Measurements from ENCODE around the gene FOXP1.

FOXP1 gene

GRCh38 chr3:71144525-71145253 lies 438.8 kb downstream of the FOXP1 start:
- DNase-seq (ENCODE audit: low read depth): no peak

DNA sequence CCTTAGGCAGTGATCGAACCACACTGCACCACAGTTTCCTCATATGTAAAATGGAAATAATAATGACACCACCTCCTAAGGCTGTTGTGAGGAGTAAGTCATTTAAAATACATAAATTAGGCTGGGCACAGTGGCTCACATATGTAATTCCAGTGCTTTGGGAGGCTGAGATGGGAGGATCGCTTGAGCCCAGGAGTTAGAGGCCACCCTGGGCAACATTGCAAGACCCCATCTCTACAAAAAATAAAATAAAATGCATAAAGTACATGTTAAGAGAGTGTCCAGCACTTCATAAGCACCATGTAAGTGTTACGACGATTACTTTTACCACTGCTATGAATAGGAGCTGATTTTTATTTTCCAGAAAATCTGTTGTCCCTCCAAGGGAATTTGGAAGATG lies 440.0 kb downstream of the FOXP1 start:
- DNase-seq (ENCODE audit: low read depth): no peak

DNA sequence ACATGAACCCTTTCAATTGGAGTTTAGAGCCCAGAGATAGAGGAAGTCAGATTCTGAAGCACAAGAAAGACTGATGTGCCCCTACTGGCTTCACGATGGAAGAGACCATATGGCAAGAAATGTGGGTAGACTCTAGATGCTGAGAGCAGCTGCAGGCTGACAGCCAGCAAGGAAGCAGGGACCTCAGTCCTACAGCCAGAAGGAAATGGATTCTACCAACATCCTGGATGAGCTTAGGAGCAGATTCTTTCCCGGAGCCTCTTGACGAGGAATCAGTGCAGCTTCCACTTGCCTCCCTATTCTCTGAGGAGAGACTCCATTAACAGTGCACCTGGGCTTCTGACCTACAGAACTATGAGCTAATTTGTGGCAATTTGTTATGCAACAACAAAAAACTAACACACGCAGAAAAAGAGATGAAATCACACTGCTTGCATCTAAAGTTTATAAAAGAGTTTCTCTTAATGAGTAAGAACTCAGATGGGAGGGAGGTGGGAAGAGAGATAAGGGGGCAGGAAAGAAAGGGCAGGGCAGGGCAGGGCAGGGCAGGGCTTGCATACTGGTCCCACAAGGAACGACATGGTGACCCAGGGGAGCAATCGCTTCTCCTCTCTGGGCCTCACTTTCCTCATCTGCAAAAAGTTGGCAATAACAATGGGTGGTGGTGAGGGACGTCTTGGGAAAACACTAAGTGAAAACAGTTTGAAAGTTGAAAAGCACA lies 440.9 kb downstream of the FOXP1 start:
- no peak for DNase-seq (ENCODE audit: low read depth)

DNA sequence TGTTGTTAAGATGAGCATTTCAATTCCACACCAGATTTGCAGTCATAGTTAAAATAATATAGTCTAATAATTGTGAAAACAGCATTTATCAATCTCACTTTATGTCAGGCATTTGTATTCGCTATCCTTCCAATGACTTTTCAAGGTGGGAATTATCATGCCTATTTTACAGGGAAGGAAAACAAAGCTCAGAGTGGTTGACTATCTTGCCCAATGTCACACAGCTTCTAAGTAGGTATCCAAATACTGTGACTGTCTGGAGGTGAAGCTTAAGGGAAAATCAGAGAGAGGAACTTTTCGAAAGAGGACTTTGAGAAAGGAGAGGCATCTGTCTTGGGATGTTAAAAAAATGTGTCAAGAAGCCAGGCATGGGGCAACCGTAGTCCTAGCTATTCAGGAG lies 443.1 kb downstream of the FOXP1 start:
- DNase-seq (ENCODE audit: low read depth): no peak

DNA sequence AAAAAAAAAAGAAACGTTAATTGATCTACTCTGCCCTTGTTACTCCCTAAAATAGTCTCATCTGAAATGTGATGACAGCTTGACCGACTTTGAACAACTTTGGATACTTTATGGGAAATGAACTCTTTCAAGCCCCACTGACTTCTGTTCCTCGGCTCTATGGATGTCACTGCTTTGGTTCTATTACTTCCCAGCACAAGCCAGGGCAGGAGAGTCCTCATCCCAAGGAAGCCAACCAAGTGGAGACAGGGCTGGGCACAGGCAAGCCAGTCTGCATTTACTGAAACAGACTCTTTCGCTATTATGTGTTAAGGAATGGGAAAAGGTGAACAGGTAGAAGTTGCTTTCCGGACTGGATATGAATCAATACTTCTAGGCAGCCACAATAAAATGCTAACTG lies 444.0 kb downstream of the FOXP1 start:
- no peak for DNase-seq (ENCODE audit: low read depth)

DNA sequence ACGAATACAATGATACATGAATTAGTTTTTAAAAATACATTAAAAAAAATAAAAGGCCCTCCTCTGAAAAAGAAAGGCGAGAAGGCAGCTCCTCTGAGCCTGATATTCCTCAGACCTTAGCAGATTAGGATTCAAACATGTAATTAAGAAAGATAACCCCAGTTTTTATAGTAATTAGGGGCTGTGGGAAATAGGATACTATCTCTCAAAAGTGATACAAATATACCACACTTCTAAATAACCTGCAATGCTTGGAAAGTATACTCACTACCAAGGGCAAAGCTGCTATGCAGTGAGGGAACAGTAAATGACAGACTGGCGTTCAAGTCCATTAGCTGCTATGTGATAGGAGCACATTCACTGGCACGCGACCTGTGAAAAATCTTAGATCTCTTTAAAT lies 445.1 kb downstream of the FOXP1 start:
- no peak for DNase-seq (ENCODE audit: low read depth)

DNA sequence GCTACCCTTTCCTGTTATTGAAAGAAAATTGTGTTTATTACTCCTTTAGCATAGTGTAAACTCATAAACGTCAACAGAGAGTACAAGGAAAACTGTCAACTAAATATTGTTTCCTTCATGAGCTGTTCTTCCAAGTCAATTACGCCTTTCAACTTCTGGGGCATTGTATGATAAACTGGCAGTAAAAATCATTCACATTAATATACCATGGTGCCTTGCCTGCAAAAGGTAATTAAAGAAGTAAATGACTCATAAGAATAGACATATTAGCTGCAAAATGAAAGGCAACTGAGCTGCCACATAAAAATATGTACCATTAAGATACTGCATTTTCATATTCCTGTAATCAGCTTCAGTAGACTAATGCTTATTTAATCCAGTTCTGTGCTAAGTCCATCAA lies 447.3 kb downstream of the FOXP1 start:
- DNase-seq (ENCODE audit: low read depth): no peak

DNA sequence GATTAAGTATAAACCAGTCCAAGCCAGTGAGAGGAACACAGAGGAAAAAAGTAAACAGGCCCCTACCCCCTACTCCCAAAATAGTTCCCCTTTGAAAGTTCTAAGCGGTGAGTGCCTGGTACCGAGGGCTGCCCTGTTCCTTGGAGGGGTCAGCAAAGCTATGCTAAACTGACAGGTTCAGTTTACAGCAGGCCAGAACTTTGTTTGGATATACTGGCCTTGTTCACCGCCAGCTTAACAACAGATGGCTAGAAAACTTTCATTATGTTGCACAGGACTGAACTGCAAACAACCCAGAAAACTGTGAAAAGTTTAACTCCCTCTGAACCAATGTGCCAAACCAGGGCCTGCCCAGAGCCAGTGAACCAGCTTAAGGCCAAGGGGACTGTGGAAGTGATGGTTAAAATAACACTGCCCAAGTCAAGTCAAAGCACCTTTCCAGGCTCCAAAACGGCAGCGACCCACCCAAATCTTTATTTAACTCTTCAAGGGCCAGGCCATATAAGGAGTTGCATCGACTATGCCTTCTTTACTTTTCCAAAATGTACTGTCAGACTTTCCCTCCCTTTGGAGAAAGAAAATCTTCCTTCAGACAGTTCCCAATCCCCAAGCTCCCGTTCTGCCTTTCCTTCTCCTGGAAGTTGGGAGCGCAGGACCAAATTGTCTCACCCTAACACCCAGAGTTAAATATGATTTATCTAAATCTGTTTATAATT lies 448.0 kb downstream of the FOXP1 start:
- no peak for DNase-seq (ENCODE audit: low read depth)

DNA sequence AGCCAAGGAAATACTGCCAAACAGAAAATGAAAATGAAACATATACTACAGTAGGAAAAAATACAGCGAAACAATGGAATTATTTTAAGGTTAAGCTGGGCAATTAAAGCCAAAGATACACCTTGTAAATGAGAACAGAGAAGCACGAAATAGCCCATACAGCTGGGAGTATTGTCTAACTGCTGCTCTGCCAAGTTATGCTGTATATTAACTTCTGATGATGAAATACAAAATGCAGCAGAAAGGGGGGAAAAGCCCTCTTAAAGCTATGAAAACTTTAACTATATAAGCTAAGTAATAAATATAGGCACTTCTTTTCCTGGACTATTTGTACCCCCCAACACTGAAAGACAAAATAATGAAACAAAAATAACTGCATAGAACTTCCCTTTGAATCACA lies 449.0 kb downstream of the FOXP1 start:
- no peak for DNase-seq (ENCODE audit: low read depth)

- no peak for DNase-seq (ENCODE audit: low read depth)
These were observed 449.7 kb downstream of the FOXP1 start for GRCh38 chr3:71133865-71134264.

- DNase-seq (ENCODE audit: low read depth): no peak
These were observed 450.4 kb downstream of the FOXP1 start for GRCh38 chr3:71132995-71133730.

DNA sequence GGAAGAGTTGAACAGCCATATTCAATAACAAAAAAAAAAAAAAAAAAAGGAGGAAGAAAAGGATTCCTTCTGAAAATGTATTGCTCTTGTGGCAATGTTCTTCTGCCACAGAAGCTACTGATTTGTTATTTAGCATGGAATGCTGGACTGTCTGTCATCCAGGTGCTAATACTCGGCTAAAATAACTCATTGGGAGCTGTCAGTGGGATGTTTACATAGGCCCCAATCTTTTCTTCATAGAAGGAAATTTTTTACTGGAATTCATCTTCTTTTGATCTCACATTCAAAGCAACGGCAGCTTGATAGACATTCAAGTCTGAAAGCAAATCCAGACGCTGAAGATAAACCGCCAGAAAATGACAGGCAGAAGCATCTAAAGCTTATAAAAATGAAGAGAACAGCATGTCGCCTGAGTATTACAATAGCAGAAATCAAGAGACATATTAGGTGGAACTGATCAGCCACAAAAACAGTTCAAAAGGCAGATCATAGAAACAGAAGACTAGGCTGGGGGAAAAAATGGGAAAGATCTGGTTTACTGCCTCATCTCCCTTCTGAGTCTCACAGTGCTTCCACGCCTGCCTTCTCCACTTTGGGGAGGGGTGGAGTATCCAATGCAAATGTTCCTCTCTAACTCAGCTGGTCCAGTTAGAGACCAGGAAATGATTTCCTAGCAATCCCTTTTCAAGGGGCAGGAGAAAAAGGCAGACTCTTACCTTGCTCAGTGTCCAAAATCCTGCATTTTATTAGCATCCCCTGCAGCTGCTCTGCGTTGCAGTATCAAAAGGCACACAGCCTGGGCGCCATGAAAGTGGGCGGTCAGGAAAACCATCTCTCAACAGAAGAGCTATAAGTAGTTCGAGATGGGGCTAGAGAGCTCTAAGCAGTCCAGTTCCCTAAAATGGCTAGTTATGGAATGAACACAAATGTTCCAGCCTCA lies 451.9 kb downstream of the FOXP1 start:
- no peak for DNase-seq (ENCODE audit: low read depth)

DNA sequence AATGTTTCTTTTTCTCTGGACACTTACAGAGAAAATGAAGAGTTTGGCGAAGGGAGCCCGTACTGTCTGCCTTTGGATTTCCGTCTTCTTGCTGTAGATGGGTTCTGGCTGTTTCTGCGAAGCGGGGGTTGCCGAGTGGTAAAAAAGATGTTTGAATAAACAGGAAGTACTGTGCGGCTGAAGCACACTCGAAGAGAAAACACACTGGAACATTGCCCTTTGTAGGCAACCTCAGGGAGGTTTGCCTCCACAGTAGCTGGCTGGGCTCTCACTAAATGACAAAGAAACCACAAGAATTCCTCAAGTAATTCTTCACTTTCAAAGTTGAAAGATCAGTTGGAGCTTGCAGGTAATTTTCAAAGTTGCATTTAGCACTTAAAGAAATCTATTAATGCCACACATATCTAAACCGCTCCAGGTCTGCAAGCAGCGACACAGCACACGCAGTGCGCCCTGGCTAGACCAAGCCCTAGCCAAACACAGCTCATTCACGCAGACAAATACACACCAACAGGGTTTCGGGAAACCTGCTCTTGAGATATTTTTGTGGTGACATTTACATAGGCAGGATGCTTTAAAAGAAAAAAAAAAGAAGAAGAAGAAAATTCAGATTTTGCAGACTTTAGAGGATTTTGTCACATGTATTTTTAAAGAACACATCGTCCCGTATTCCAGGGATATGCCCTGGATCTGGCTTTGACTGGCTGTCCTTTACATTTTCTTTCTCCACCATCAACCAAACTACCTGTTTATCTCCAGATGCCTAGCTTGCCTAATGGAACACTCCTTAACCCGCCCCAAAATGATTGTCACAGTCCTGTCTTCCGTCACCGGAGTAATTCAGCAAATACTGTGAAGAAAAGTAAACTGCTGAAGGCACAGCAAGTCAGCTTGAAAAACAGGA lies 452.8 kb downstream of the FOXP1 start:
- peak; percentile 42 for DNase-seq (ENCODE audit: low read depth)

- DNase-seq (ENCODE audit: low read depth): peak; percentile 24
These were observed 453.7 kb downstream of the FOXP1 start for GRCh38 chr3:71129611-71130431.

GRCh38 chr3:71128961-71129360 lies 454.6 kb downstream of the FOXP1 start:
- DNase-seq (ENCODE audit: low read depth): no peak

DNA sequence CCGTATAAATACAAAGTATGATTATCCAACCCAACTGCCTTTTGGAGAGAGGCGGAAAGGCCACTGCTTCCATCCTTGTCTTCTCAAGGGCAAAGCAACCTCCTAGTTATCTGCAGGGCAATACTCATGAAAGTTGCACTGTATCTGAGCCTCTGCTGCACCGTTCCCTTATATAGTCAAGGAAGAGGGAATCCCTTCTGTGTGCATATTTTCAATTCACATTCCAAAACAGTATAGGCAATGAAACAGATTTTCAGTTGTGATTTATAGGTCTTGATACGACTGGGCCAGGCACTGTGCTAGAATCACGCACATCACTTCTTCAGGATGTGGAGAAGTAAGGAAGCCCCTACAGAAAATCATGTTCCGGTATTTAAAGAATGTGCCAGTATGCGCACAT lies 455.7 kb downstream of the FOXP1 start:
- no peak for DNase-seq (ENCODE audit: low read depth)

- no peak for DNase-seq (ENCODE audit: low read depth)
These were observed 456.3 kb downstream of the FOXP1 start for GRCh38 chr3:71127052-71127831.

GRCh38 chr3:71125738-71126137 lies 457.8 kb downstream of the FOXP1 start:
- no peak for DNase-seq (ENCODE audit: low read depth)

- DNase-seq (ENCODE audit: low read depth): no peak
These were observed 459.5 kb downstream of the FOXP1 start for GRCh38 chr3:71124048-71124447.
